ENCODE measurements around the gene CNMD.

CNMD gene

GRCh38 chr13:52739468-52740071, at the start of gene CNMD:
CNMD (minus strand) TSS chr13:52739820; CDS start chr13:52739701, 119 bp downstream.
- FAIRE-seq: no peak

- FAIRE-seq: no peak
Observed at GRCh38 chr13:52788011-52788410, 48.4 kb upstream of the CNMD start.

- FAIRE-seq: no peak
Observed at GRCh38 chr13:52787235-52787634, 47.6 kb upstream of the CNMD start.

GRCh38 chr13:52786766-52787165, 47.1 kb upstream of the CNMD start:
- no peak for FAIRE-seq

- no peak for FAIRE-seq
Observed at GRCh38 chr13:52785739-52786138, 46.1 kb upstream of the CNMD start.

- FAIRE-seq: no peak
Observed at GRCh38 chr13:52784591-52785340, 45.1 kb upstream of the CNMD start.

- FAIRE-seq: no peak
Observed at GRCh38 chr13:52783943-52784342, 44.3 kb upstream of the CNMD start.

GRCh38 chr13:52782471-52783448, 43.1 kb upstream of the CNMD start:
- FAIRE-seq: no peak

- no peak for FAIRE-seq
Observed at GRCh38 chr13:52780611-52781010, 41.0 kb upstream of the CNMD start.

- FAIRE-seq: no peak
Observed at GRCh38 chr13:52780092-52780491, 40.5 kb upstream of the CNMD start.

- FAIRE-seq: no peak
Observed at GRCh38 chr13:52779103-52779502, 39.5 kb upstream of the CNMD start.

GRCh38 chr13:52776726-52777125, 37.1 kb upstream of the CNMD start:
- FAIRE-seq: no peak

- no peak for FAIRE-seq
Observed at GRCh38 chr13:52775511-52775910, 35.9 kb upstream of the CNMD start.

GRCh38 chr13:52767949-52768516, 28.4 kb upstream of the CNMD start:
- FAIRE-seq: no peak

GRCh38 chr13:52765611-52766390, 26.2 kb upstream of the CNMD start:
- no peak for FAIRE-seq

GRCh38 chr13:52760077-52760476, 20.5 kb upstream of the CNMD start:
- FAIRE-seq: no peak

GRCh38 chr13:52758114-52758513, 18.5 kb upstream of the CNMD start:
- no peak for FAIRE-seq

GRCh38 chr13:52751196-52751595, 11.6 kb upstream of the CNMD start:
- no peak for FAIRE-seq

GRCh38 chr13:52750713-52751112, 11.1 kb upstream of the CNMD start:
- FAIRE-seq: no peak

- no peak for FAIRE-seq
Observed at GRCh38 chr13:52749419-52749818, 9.8 kb upstream of the CNMD start.

- FAIRE-seq: no peak
Observed at GRCh38 chr13:52746141-52746540, 6.5 kb upstream of the CNMD start.

GRCh38 chr13:52744842-52745375, 5.3 kb upstream of the CNMD start:
- FAIRE-seq: no peak

Measured in G401.6 (cell line).